Ishikawa (cell line): ENCODE results near the gene RECK.

Experiments
- EGR1 ChIP-seq: IDR thresholded peaks from 2 replicates; pipeline ENCODE4 v1.6.1; 2012
- NFIC ChIP-seq: IDR thresholded peaks from 2 replicates; pipeline ENCODE4 v1.6.1; 2012
- TAF1 ChIP-seq: IDR thresholded peaks from 2 replicates; pipeline ENCODE4 v1.6.1; 2012; ENCODE audit warnings: low read depth, mild to moderate bottlenecking
- TCF12 ChIP-seq: IDR thresholded peaks from 2 replicates; pipeline ENCODE4 v1.6.1; 2012; ENCODE audit warnings: low read depth
- YY1 ChIP-seq: IDR thresholded peaks from 2 replicates; pipeline ENCODE4 v1.6.1; 2012; ENCODE audit warnings: low read depth

DNA sequence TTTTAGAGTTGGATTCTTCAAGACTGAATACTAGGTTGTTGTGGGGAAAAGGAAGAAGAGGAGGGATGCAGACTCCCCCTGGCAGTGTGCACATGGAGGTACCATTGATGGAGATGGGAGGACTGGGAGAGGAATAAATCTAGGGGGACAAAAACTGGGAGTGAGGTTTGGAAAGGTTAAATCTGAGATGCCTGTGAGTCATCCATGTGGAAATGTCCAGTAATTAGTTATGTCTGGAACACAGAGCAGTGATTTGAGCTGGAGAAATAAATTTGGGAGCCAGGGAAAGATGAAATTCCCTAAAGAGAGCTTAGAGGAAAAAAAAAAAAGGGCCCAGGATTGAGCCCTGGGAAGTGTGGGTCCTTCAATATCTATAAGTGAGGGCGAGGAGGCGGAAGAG, 124.5 kb downstream of the RECK start:
- TF ChIP-seq EGR1: no peak
- TF ChIP-seq NFIC: no peak
- no peak for TF ChIP-seq YY1
- no peak for TF ChIP-seq TAF1
- TF ChIP-seq TCF12: no peak
